OCI-LY7 (cell line): Measurements from ENCODE around the gene COX19. TPM values are rescaled to one million over a fixed set of nuclear protein-coding genes. Genes with fewer than 3 reads are reported as not detected.
"Not testable (repeated sequence)": the region's sequence is repeated elsewhere in the genome, so short reads cannot be mapped to it uniquely, and the experiment has no call there.

Experiments
- BruUV-seq: library from RNA; stranded (reverse); fragments of 400-500 nt; replicated peaks from 2 replicates; lab custom pipeline; 2021; lab: Mats Ljungman, UMichigan
- CTCF ChIA-PET: fragments of 300-600 bp; sonication (Branson Sonifier 250); formaldehyde crosslinking; loops from one replicate; lab custom pipeline; 2022; ENCODE audit warnings: antibody characterized with exemption; ENCODE audit not compliant: unreplicated experiment; lab: Charles Lee
- POLR2A ChIA-PET: fragments of 300-600 bp; sonication (Branson Sonifier 250); formaldehyde crosslinking; loops from one replicate; lab custom pipeline; 2022; ENCODE audit warnings: antibody characterized with exemption; lab: Charles Lee
- DNase-seq: peaks from one replicate; pipeline ENCODE4 v3.0.0-alpha.2; 2015; ENCODE audit warnings: low spot score
- H2AFZ ChIP-seq: fragments of 200-600 bp; sonication (generic), shearing (Covaris generic); 2 replicates; pipeline ENCODE4 v1.6.1; 2014; ENCODE audit warnings: mild to moderate bottlenecking, antibody characterized with exemption, low read length, moderate library complexity
- H3K27ac ChIP-seq: fragments of 200-600 bp; sonication (generic); 2 replicates; pipeline ENCODE4 v1.5.1; 2014; ENCODE audit warnings: mixed run types, low read depth, mild to moderate bottlenecking, moderate library complexity, low read length, inconsistent platforms; ENCODE audit not compliant: poor library complexity, severe bottlenecking
- H3K36me3 ChIP-seq: fragments of 200-600 bp; sonication (generic); 2 replicates; pipeline ENCODE4 v1.6.1; 2014; ENCODE audit warnings: mild to moderate bottlenecking, antibody characterized with exemption, low read length, moderate library complexity, mixed read lengths; ENCODE audit not compliant: insufficient read depth
- H3K4me1 ChIP-seq: fragments of 200-600 bp; sonication (generic); 2 replicates; pipeline ENCODE4 v1.5.1; 2014; ENCODE audit warnings: mild to moderate bottlenecking, low read length; ENCODE audit not compliant: insufficient read depth, poor library complexity, severe bottlenecking
- H3K4me2 ChIP-seq: fragments of 200-600 bp; sonication (generic); 2 replicates; pipeline ENCODE4 v1.6.1; 2014; ENCODE audit warnings: mild to moderate bottlenecking, low read length
- H3K4me3 ChIP-seq: fragments of 200-600 bp; sonication (generic); 2 replicates; pipeline ENCODE4 v1.5.1; 2014; ENCODE audit warnings: mild to moderate bottlenecking, low read depth, low read length; ENCODE audit not compliant: poor library complexity, severe bottlenecking
- H3K79me2 ChIP-seq: fragments of 200-600 bp; sonication (generic); 2 replicates; pipeline ENCODE4 v1.6.1; 2016; ENCODE audit warnings: low read depth, mild to moderate bottlenecking, low read length, moderate library complexity, mixed read lengths; ENCODE audit not compliant: insufficient read depth
- H3K9me2 ChIP-seq: fragments of 200-600 bp; sonication (generic); 2 replicates; pipeline ENCODE4 v1.6.1; 2016; ENCODE audit warnings: mild to moderate bottlenecking, low read length, mixed read lengths; ENCODE audit not compliant: insufficient read depth
- H3K9me3 ChIP-seq: fragments of 200-600 bp; sonication (generic); 2 replicates; pipeline ENCODE4 v1.6.1; 2014; ENCODE audit warnings: mild to moderate bottlenecking, mixed run types, low read length, mixed read lengths
- H4K20me1 ChIP-seq: fragments of 200-600 bp; sonication (generic); 2 replicates; pipeline ENCODE4 v1.6.1; 2014; ENCODE audit warnings: mild to moderate bottlenecking, antibody characterized with exemption, low read length, moderate library complexity, mixed read lengths; ENCODE audit not compliant: insufficient read depth
- CTCF ChIP-seq: fragments of 200-600 bp; sonication (generic); conservative IDR thresholded peaks from 2 replicates; pipeline ENCODE4 v1.5.1; 2014; ENCODE audit warnings: mild to moderate bottlenecking, antibody characterized with exemption, low read length, moderate library complexity, mixed read lengths
- EZH2phosphoT487 ChIP-seq: fragments of 200-600 bp; sonication (generic); IDR thresholded peaks from 2 replicates; pipeline ENCODE4 v1.6.1; 2018; ENCODE audit warnings: low read depth, borderline replicate concordance, mild to moderate bottlenecking, mixed run types, antibody characterized with exemption, low read length, moderate library complexity, mixed read lengths
- intact Hi-C: fragments of 100-400 bp; cut with micrococcal nuclease; formaldehyde crosslinking; loops from one replicate; pipeline ENCODE4 v1.10.0; 2022; ENCODE audit not compliant: unreplicated experiment
- total RNA-seq, 2 experiments: library from RNA; depleted of rRNA in 1 of 2; stranded (reverse); fragments of >200 nt in 1 of 2; shearing (Covaris generic) in 1 of 2; gene quantifications; 2 replicates each; pipeline ENCODE4 v1.2.3, GENCODE V29; 2014 to 2022

The COX19 gene
- total RNA-seq, 2 experiments from 2014 or later = 23.2 to 43.1 TPM

- H3K4me3 ChIP-seq, DNase-seq, POLR2A ChIA-PET, H4K20me1 ChIP-seq, intact Hi-C loops, H3K27ac ChIP-seq, CTCF ChIA-PET, H3K79me2 ChIP-seq, BruUV-seq, H3K9me2 ChIP-seq, H3K9me3 ChIP-seq, H2AFZ ChIP-seq, H3K4me2 ChIP-seq: not testable (repeated sequence)
- H3K36me3 ChIP-seq = peaks cover 28% of the 10 kb centered on the region; the same call in 1 of the 2 replicates
- H3K4me1 ChIP-seq = peaks cover 27% of the 10 kb centered on the region
Observed at GRCh38 chr7:1002026-1002425, 26.7 kb upstream of the COX19 start.

- DNase-seq, H3K4me2 ChIP-seq, H4K20me1 ChIP-seq, POLR2A ChIA-PET, H3K9me3 ChIP-seq, H3K4me3 ChIP-seq, intact Hi-C loops, H3K9me2 ChIP-seq, BruUV-seq, H2AFZ ChIP-seq, H3K79me2 ChIP-seq: not testable (repeated sequence)
- Histone ChIP-seq H3K27ac (peak overlapping the region; percentile 33), H3K36me3 (peaks cover 30% of the 10 kb centered on the region; the same call in 1 of the 2 replicates), H3K4me1 (peaks cover 27% of the 10 kb centered on the region)
- CTCF ChIA-PET = interaction anchor here (0.6 kb wide), 1 partner anchor 85 kb away, joined by 6 read pairs; no protein-coding TSS in a partner anchor
Observed at GRCh38 chr7:1001069-1001770, 25.9 kb upstream of the COX19 start.

GRCh38 chr7:999941-1000935, 24.9 kb upstream of the COX19 start:
- ChIA-PET CTCF (interaction anchor here (0.6 kb wide), 1 partner anchor 86 kb away, joined by 6 read pairs; no protein-coding TSS in a partner anchor), POLR2A (no interaction called here)
- H3K4me1 ChIP-seq = peaks cover 31% of the 10 kb centered on the region
- H3K27ac ChIP-seq = peak overlapping the region; percentile 33
- intact Hi-C loops = no loop called here
- BruUV-seq = no TSS peak
- no peak overlapping the region for H2AFZ ChIP-seq
- no peaks in the 10 kb centered on the region for H4K20me1 ChIP-seq
- no peak overlapping the region for H3K4me2 ChIP-seq
- no peaks in the 10 kb centered on the region for H3K9me2 ChIP-seq
- TF ChIP-seq EZH2phosphoT487 = no peak
- no peak for TF ChIP-seq CTCF
- no peak overlapping the region for H3K4me3 ChIP-seq
- no peaks in the 10 kb centered on the region for H3K79me2 ChIP-seq
- no peaks in the 10 kb centered on the region for H3K9me3 ChIP-seq
- H3K36me3 ChIP-seq = peaks cover 25% of the 10 kb centered on the region; the same call in 1 of the 2 replicates
- DNase-seq = no peak
